GM23338 (cell line): Measurements from ENCODE around the gene CYB5RL.

Experiments
- EZH2 ChIP-seq: fragments of 200-600 bp; sonication (generic); IDR thresholded peaks from one replicate; pipeline ENCODE4 v1.8.0; 2017; ENCODE audit warnings: antibody characterized with exemption, mild to moderate bottlenecking, low read depth; ENCODE audit not compliant: unreplicated experiment
- TF ChIP-seq, protein P1 (sequence below), 2 experiments: fragments of 200-600 bp in 1 of 2; sonication (generic) in 1 of 2; conservative IDR thresholded peaks; 2 replicates each; pipeline versions ENCODE4 v1.5.1 to v1.6.1; 2016 to 2017; ENCODE audit warnings: antibody characterized with exemption in 2 of 2, low read depth in 2 of 2, mild to moderate bottlenecking in 2 of 2, moderate library complexity in 1 of 2
- TF ChIP-seq, protein P2 (sequence below): IDR thresholded peaks from 2 replicates; pipeline ENCODE4 v1.6.1; 2016; ENCODE audit warnings: antibody characterized with exemption

GRCh38 chr1:54199151-54199764, 572 bp downstream of the CYB5RL start:
- TF ChIP-seq, protein P1, sequence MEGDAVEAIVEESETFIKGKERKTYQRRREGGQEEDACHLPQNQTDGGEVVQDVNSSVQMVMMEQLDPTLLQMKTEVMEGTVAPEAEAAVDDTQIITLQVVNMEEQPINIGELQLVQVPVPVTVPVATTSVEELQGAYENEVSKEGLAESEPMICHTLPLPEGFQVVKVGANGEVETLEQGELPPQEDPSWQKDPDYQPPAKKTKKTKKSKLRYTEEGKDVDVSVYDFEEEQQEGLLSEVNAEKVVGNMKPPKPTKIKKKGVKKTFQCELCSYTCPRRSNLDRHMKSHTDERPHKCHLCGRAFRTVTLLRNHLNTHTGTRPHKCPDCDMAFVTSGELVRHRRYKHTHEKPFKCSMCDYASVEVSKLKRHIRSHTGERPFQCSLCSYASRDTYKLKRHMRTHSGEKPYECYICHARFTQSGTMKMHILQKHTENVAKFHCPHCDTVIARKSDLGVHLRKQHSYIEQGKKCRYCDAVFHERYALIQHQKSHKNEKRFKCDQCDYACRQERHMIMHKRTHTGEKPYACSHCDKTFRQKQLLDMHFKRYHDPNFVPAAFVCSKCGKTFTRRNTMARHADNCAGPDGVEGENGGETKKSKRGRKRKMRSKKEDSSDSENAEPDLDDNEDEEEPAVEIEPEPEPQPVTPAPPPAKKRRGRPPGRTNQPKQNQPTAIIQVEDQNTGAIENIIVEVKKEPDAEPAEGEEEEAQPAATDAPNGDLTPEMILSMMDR (conservative IDR thresholded peaks at IDR 0.05; ENCODE audit: low read depth in 2 of 2): no peak
- TF ChIP-seq EZH2: no peak
- TF ChIP-seq, protein P2, sequence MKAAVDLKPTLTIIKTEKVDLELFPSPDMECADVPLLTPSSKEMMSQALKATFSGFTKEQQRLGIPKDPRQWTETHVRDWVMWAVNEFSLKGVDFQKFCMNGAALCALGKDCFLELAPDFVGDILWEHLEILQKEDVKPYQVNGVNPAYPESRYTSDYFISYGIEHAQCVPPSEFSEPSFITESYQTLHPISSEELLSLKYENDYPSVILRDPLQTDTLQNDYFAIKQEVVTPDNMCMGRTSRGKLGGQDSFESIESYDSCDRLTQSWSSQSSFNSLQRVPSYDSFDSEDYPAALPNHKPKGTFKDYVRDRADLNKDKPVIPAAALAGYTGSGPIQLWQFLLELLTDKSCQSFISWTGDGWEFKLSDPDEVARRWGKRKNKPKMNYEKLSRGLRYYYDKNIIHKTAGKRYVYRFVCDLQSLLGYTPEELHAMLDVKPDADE: no peak
